Measurements from ENCODE around the gene SFXN4.
"Not testable (repeated sequence)": the region's sequence is repeated elsewhere in the genome, so short reads cannot be mapped to it uniquely, and the experiment has no call there.

The SFXN4 gene

DNA sequence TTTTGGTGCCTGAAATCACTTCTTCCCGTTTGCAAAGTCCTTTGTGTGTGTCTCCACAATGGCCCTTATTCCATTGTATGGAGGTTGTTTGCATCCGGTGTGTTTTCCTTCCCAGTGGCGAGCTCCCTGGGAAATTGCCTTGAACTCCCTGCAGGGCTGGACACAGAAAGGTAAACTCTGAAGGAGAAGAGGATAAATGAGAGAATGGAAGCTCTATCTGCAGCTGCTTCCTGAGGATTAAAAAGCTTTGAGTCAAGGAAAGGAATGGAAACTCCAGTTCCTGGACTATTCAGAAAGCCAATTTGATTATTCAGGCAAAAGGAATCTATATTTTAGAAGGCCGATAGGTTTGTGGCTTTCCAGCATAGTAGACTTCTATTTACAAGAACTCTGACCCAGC lies 37.5 kb upstream of the SFXN4 start:
- Mint-ChIP-seq H3K4me3 (no peak overlapping the region), H3K4me1 (peaks cover 24% of the 10 kb centered on the region), H3K27ac (no peak overlapping the region), H3K36me3 (no peaks in the 10 kb centered on the region), H3K9me3 (no peaks in the 10 kb centered on the region), H3K27me3 (peaks cover 8% of the 10 kb centered on the region)
- DNase-seq = no peak
- CTCF ChIA-PET = interaction anchor here (1.2 to 8.3 kb wide), 4 partner anchors 99 to 241 kb away, joined by 4 to 96 read pairs (median 50); no protein-coding TSS in a partner anchor

DNA sequence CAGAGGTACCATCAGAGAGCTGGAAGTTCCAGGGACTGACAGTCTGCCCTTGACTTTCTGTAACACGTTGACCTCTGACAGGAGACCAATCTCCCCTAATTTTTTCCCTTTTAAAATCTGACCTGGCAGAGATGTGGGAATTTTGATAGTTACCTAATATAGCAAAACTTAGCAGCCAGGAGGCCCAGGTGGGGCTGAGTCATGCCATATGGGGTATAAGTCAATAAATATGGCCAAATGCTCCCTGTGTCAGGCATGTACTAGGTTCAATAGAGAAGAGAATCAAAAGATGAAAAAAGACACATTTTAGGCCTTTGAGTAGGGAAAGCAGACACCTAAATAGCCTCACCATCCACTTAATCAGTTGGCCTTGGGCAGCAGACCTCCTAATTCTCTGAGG lies 35.7 kb upstream of the SFXN4 start:
- no peak overlapping the region for H3K27ac Mint-ChIP-seq
- no peaks in the 10 kb centered on the region for H3K36me3 Mint-ChIP-seq
- no peak overlapping the region for H3K4me3 Mint-ChIP-seq
- CTCF ChIA-PET = interaction anchor here (1.0 to 8.3 kb wide), 4 partner anchors 216 to 401 kb away, joined by 3 to 96 read pairs (median 50); no protein-coding TSS in a partner anchor
- no peaks in the 10 kb centered on the region for H3K9me3 Mint-ChIP-seq
- no peak for DNase-seq
- H3K27me3 Mint-ChIP-seq = peaks cover 8% of the 10 kb centered on the region
- peaks cover 22% of the 10 kb centered on the region for H3K4me1 Mint-ChIP-seq

DNA sequence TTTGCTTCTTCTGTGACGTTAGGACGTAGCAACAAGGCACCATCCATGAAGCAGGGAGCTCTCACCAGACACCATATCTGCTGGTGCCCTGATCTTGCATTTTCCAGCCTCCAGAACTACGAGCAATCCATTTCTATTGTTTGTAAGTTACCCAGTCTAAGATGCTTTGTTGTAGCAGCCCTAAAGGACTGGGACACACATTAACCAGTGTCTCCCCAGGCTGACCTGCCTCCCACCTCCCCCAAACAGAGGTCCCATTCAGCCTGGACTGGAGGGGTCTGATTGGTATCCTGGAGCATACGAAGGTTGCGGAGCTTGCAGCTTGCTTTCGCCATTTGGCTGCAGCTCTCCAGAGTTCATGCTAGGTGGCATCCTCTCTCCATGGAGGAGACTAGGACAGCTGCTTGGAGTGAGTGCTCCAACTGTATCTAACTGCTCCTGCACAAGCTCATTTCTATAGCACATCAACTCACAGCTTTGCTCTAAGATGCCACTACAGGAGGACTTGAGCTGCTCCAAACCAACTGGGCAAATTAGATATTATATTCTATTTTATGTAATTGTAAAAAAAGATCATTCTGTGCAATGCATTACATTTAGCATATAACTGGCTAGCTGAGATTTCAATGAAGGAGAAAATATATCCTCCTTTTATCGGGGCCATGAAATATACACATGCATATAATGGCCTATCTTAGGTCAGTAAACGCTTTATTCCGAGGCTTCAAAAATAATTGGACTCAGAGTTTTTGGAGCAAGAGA lies 33.9 kb upstream of the SFXN4 start:
- Mint-ChIP-seq H3K9me3 (no peaks in the 10 kb centered on the region), H3K27me3 (peaks cover 12% of the 10 kb centered on the region), H3K4me3 (no peak overlapping the region), H3K36me3 (no peaks in the 10 kb centered on the region), H3K27ac (no peak overlapping the region), H3K4me1 (peaks cover 12% of the 10 kb centered on the region)
- DNase-seq = peak; percentile 70
- CTCF ChIA-PET = interaction anchor here (0.6 to 8.3 kb wide), 60 partner anchors 7 to 660 kb away, joined by 3 to 96 read pairs (median 4); partner anchors contain the start of genes DENND10, GRK5, RGS10 and SFXN4

DNA sequence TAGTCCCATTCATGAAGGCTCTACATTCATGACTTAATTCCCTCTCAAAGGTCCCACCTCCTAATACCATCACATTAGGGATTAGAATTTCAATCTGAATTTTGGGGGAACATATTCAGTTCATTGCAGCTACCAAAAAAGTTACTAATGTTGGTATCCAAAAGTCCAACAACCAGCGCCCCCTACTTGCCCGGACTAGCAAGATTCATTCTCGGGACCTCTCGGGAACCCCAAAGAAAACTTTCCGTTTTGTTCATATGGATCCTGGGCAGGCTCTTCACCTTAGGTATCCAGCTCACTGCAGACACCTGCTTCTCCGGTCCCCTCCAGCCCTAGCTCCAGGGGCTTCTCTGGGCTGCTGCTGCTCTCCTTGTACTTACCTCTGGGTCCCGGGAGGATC lies 32.9 kb upstream of the SFXN4 start:
- Mint-ChIP-seq H3K27me3 (peaks cover 12% of the 10 kb centered on the region), H3K9me3 (no peaks in the 10 kb centered on the region), H3K27ac (no peak overlapping the region), H3K36me3 (no peaks in the 10 kb centered on the region), H3K4me1 (peaks cover 12% of the 10 kb centered on the region), H3K4me3 (no peak overlapping the region)
- DNase-seq = peak; percentile 63
- CTCF ChIA-PET = interaction anchor here (0.6 to 8.3 kb wide), 41 partner anchors 8 to 630 kb away, joined by 3 to 96 read pairs (median 6); partner anchors contain the start of genes DENND10, GRK5, RGS10 and SFXN4

DNA sequence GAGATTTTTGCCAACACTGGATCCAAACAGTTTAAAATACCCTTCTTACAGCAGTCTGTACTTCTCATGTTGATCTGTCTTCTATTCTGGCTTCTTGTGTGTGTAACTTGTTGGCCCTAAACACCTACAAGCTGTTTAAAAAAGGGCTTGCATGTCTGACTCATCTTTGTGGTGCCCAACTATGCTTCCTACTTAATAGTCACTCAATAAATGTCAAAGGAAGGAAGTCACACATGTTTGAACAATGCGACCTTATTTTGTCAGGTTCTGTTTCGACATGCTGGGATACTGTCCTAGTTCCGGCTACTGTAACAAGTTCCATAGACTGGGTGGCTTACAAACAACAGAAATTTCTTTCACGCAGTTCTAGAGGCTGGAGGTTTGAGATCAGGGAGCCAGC lies 32.4 kb upstream of the SFXN4 start:
- H3K36me3 Mint-ChIP-seq = no peaks in the 10 kb centered on the region
- H3K27me3 Mint-ChIP-seq = peaks cover 14% of the 10 kb centered on the region
- H3K4me3 Mint-ChIP-seq = no peak overlapping the region
- H3K4me1 Mint-ChIP-seq = peaks cover 12% of the 10 kb centered on the region
- no peaks in the 10 kb centered on the region for H3K9me3 Mint-ChIP-seq
- H3K27ac Mint-ChIP-seq = no peak overlapping the region
- DNase-seq = no peak
- CTCF ChIA-PET = interaction anchor here (0.6 to 8.3 kb wide), 27 partner anchors 8 to 630 kb away, joined by 3 to 96 read pairs (median 7); partner anchors contain the start of genes DENND10, GRK5, RGS10 and SFXN4

DNA sequence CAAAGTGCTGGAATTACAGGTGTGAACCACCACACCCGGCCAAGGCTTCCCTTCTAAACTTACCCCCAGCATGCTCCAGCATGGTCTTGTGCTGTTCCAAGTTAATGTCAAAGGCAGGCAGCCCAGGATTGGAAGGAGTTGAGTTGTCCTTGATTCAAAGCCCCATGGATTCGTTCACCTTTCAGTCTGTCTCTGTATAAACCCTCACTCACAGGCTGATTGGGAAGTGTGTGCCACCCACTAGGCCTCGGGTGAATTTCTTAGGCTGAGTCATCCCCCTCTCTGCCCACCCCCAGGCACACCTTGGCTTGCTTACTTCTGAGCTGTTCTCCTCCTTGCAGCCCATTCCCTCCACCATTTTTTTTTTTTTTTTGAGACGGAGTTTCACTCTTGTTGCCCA lies 26.4 kb upstream of the SFXN4 start:
- H3K36me3 Mint-ChIP-seq = no peaks in the 10 kb centered on the region
- DNase-seq = no peak
- CTCF ChIA-PET = interaction anchor here (3.3 kb wide), 1 partner anchor 7 kb away, joined by 30 read pairs; no protein-coding TSS in a partner anchor
- peaks cover 24% of the 10 kb centered on the region for H3K4me1 Mint-ChIP-seq
- no peaks in the 10 kb centered on the region for H3K9me3 Mint-ChIP-seq
- peaks cover 36% of the 10 kb centered on the region for H3K27me3 Mint-ChIP-seq
- H3K27ac Mint-ChIP-seq = no peak overlapping the region
- no peak overlapping the region for H3K4me3 Mint-ChIP-seq

DNA sequence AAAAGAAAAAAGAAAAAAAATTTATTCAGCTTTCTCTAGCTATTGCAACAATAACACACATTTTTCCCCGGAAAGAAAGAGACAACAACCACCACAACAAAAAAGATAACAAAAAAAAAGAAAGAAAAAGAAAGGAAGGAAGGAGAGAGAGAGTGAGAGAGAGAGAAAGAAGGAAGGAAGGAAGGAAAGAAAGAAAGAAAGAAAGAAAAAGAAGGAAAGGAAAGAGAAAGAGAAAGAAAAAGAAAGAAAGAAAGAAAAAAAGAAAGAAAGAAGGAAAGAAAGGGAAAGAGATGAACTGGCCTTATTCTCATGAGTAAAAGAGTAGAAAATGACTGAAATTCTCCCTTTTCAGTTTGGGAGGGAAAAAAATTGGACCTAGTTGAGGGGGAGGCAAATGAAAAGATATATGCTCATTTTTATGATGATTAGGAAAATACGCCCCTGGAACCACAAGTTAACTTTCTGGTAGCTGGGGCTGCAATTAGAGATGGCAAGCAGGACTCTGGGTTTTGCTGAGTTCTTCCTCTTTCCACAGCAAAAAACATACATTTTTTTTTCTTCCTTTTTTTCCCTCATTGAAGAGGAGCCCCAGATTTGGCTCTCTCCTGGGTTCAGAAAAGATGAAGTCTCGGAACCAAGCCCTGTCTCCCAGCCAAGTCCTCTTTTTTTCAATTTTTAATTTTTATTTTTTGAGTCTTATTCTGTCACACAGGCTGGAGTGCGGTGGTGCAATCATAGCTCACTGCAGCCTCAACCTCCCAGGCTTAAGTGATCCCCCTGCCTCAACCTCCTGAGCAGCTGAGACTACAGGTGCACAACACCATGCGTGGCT lies 25.7 kb upstream of the SFXN4 start:
- Mint-ChIP-seq H3K36me3 (no peaks in the 10 kb centered on the region), H3K4me3 (no peak overlapping the region), H3K4me1 (peaks cover 24% of the 10 kb centered on the region), H3K27me3 (peaks cover 36% of the 10 kb centered on the region), H3K27ac (no peak overlapping the region), H3K9me3 (no peaks in the 10 kb centered on the region)
- no peak for DNase-seq
- CTCF ChIA-PET = interaction anchor here (0.9 to 3.3 kb wide), 5 partner anchors 8 to 336 kb away, joined by 3 to 30 read pairs (median 4); no protein-coding TSS in a partner anchor

DNA sequence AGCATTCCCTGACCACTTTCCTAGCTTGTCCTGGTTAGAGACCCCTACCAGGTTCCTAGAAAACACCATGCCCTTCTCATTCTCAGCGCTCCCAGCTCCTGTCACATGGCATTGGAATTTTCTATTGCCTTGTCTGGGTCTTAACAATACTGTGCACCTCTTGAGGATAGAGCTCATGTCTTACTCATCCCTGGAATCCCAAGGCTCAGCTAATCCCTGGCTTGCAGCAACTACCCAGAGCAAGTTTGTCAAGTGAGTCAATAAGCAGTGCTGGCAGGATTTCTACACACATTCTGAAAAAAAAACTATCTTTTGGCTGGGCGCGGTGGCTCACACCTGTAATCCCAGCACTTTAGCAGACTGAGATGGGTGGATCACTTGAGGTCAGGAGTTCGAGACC lies 24.8 kb upstream of the SFXN4 start:
- Mint-ChIP-seq H3K36me3 (no peaks in the 10 kb centered on the region), H3K4me1 (peaks cover 24% of the 10 kb centered on the region), H3K9me3 (no peaks in the 10 kb centered on the region), H3K27ac (peak overlapping the region; percentile 56), H3K27me3 (peaks cover 36% of the 10 kb centered on the region), H3K4me3 (no peak overlapping the region)
- no peak for DNase-seq
- CTCF ChIA-PET = interaction anchor here (0.9 to 3.3 kb wide), 6 partner anchors 9 to 336 kb away, joined by 3 to 30 read pairs (median 4); no protein-coding TSS in a partner anchor

DNA sequence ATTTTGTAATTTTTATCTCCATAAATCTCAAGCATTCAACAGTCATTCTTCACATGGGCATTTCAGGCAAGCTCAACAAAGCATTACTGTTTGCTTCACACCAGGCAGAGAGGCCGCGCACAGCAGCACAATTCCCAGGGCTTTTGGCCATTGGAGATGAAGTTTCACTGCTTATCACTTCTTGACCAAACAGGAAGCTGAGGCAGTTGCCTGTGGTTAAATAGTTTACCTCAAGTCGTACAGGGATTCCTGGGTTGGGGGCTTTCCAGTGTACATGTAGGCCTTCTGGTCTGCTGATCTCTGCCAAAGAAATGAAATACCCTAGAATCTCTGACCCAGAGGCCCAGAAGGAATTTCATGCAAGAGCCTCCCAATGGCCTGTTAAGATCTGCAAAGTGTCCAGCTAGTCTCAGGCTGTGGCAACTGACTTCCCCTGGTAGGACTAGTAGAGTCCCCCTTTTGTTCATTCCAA lies 24.3 kb upstream of the SFXN4 start:
- CTCF ChIA-PET = interaction anchor here (1.1 to 3.3 kb wide), 6 partner anchors 9 to 300 kb away, joined by 3 to 30 read pairs (median 4); no protein-coding TSS in a partner anchor
- Mint-ChIP-seq H3K9me3 (no peaks in the 10 kb centered on the region), H3K4me3 (no peak overlapping the region), H3K27me3 (peaks cover 32% of the 10 kb centered on the region), H3K36me3 (no peaks in the 10 kb centered on the region), H3K27ac (no peak overlapping the region), H3K4me1 (peaks cover 24% of the 10 kb centered on the region)
- no peak for DNase-seq

DNA sequence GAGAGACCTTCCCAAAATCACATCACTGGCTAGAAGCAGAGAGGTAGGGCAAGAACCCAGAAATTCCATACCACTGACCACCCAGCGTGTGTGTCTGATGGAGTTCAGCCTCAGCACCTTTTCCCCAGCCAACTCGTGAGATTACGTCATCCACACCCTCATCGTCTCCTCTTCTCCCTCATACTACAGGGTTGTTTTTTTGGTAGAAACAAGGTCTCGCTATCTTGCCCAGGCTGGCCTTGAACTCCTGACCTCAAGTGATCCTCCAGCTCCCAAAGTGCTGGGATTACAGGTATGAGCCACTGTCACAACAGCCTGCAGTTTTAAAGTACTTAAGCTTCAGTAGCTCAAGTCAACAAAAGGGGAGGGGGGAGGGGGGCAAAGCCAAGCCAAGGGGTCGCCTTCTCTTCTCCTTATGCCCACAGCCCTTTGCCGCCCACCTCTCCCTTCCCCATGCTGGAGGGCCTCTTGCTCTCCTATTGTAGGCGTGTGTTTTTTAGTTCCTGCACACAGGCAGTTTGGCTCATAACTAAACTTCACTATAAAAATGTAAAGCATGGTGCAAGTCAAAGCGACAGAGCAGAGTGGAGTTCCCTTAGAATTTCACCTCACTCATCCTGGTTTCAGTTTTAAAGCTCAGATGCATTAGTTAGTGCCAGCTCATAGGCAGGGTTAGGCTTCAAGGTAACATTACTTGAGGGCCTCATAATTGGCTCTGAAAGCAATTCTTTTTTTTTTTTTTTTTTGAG lies 18.3 kb upstream of the SFXN4 start:
- no peaks in the 10 kb centered on the region for H3K9me3 Mint-ChIP-seq

DNA sequence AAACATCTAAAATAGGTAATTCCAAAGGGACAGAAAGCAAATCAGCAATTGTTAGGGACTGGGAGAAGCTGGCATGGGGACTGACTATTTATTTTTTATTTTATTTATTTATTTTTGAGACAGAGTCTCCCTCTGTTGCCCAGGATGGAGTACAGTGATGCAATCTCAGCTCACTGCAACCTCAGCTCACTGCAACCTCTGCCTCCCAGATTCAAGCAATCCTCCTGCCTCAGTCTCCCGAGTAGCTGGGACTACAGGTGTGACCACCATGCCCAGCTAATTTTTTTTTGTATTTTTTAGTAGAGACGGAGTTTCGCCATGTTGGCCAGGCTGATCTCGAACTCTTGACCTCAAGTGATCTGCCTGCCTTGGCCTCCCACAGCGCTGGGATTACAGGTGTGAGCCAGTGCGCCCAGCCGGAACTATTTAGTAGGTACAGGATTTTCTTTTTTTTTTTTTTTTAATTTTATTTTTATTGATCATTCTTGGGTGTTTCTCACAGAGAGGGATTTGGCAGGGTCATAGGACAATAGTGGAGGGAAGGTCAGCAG lies 15.4 kb upstream of the SFXN4 start:
- CTCF ChIA-PET = interaction anchor here (1.0 to 2.3 kb wide), 3 partner anchors 8 to 41 kb away, joined by 3 to 13 read pairs (median 4); no protein-coding TSS in a partner anchor
- H3K4me3 Mint-ChIP-seq, H3K9me3 Mint-ChIP-seq, DNase-seq, H3K27ac Mint-ChIP-seq, H3K27me3 Mint-ChIP-seq: not testable (repeated sequence)
- H3K36me3 Mint-ChIP-seq = peaks cover 12% of the 10 kb centered on the region
- H3K4me1 Mint-ChIP-seq = peaks cover 40% of the 10 kb centered on the region

More for the DNA sequence above, 18.3 kb upstream of the SFXN4 start:
- Mint-ChIP-seq H3K4me1 (peaks cover 19% of the 10 kb centered on the region), H3K27ac (peak overlapping the region; percentile 45), H3K4me3 (no peak overlapping the region), H3K27me3 (peaks cover 13% of the 10 kb centered on the region), H3K36me3 (peaks cover 2% of the 10 kb centered on the region)
- DNase-seq = no peak
- CTCF ChIA-PET = interaction anchor here (1.0 to 2.2 kb wide), 2 partner anchors 11 to 16 kb away, joined by 3 to 8 read pairs; no protein-coding TSS in a partner anchor

DNA sequence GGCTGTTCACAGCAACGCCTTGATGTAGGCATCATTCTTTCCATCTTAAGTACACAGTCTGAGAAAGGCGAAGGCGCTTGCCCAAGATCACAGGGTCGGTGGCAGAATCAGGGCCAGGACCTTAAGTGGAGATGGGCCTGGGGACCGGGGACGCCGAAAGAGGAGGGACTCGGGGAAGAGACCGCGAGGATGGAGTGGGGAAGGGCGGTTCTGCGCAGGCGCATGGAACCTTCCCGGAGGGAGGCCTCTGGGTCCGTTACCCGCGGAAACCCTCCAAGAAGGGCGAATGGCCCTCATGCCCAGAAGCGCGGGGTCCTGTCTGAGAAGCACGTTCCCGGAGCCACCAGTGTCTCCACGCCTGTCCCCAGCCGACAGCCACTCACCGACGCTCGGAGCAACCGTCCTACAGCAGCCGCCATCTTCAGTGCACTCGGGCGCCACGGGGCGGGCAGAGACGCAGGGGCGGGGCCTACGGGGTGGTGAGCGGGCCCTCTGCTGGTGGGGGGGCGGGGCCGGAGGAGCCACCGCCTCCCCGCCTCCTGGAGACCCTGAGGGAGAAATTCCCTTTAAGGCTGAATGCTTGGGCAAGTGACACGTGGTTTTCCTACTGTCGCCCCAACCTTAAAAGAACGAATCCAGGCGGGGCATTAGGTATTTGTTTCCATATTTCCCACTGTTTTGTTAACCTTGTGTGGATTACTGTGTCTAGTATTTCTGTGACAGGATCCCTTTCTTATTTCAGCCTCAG lies 13.0 kb upstream of the SFXN4 start, which contains the start of gene PRDX3:
Gene PRDX3 (minus strand): TSS at position 441 of the 748 bp plus-strand sequence. CDS start 22 bp downstream, at position 419.
- CTCF ChIA-PET = interaction anchor here (1.2 to 2.3 kb wide), 3 partner anchors 11 to 68 kb away, joined by 3 to 13 read pairs (median 3); no protein-coding TSS in a partner anchor
- Mint-ChIP-seq H3K4me3 (peak within 1 kb of the TSS; percentile 90), H3K36me3 (peaks cover 17% of the 10 kb centered on the region), H3K27ac (peak within 1 kb of the TSS; percentile 92), H3K4me1 (peaks cover 45% of the 10 kb centered on the region), H3K27me3 (peaks cover 1% of the 10 kb centered on the region), H3K9me3 (no peaks in the 10 kb centered on the region)
- DNase-seq = peak; percentile 95

Data from activated naive CD4-positive, alpha-beta T cell treated with anti-CD3 and anti-CD28 coated beads, Interleukin-2, amount 10 ng/mL, durations not matched to agents 7 days and 5 days (primary cell).